22Rv1 (cell line): ENCODE data around the gene COMTD1.

Experiments used
- ZFX ChIP-seq: fragments of 450-650 bp; IDR thresholded peaks from 2 replicates; pipeline ENCODE4 v1.6.1; 2017; ENCODE audit warnings: antibody characterized with exemption, borderline replicate concordance
- TF ChIP-seq, protein P1 (sequence below): fragments of 450-650 bp; IDR thresholded peaks from 2 replicates; pipeline ENCODE4 v1.5.1; 2017; ENCODE audit warnings: mild to moderate bottlenecking

DNA sequence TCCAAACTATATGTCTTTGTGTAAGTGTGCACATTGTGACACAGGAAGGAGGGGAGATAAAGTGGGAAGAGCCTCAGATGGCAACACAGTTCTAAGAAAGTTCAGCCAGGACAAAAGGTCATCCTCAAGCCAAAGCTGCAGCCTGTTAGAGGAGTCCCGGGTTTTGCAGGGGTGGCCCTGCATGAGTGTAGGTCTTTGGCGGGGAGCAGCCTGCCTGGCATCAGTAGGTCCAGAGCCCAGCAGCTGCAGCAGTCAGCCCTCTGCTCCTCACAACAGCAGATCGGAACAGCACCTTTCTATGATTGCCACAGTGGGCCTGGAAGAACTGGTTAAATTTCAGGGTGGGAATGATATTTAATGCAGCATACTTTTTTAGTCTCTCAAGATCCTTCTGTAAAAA, 38.7 kb downstream of the COMTD1 start:
- TF ChIP-seq, protein P1, sequence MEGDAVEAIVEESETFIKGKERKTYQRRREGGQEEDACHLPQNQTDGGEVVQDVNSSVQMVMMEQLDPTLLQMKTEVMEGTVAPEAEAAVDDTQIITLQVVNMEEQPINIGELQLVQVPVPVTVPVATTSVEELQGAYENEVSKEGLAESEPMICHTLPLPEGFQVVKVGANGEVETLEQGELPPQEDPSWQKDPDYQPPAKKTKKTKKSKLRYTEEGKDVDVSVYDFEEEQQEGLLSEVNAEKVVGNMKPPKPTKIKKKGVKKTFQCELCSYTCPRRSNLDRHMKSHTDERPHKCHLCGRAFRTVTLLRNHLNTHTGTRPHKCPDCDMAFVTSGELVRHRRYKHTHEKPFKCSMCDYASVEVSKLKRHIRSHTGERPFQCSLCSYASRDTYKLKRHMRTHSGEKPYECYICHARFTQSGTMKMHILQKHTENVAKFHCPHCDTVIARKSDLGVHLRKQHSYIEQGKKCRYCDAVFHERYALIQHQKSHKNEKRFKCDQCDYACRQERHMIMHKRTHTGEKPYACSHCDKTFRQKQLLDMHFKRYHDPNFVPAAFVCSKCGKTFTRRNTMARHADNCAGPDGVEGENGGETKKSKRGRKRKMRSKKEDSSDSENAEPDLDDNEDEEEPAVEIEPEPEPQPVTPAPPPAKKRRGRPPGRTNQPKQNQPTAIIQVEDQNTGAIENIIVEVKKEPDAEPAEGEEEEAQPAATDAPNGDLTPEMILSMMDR: no peak
- TF ChIP-seq ZFX: no peak
